HTR-8/SVneo (cell line): ENCODE data around the gene PLCB2.
A peak's percentile ranks its signal among the peaks of the same experiment; 100 is the strongest.

Experiments
- DNase-seq: peaks from one replicate; pipeline ENCODE4 v3.0.0; 2011; ENCODE audit warnings: low spot score, mixed read lengths; ENCODE audit not compliant: insufficient read length
- FAIRE-seq: peaks from 2 replicates; lab custom pipeline; 2011; peaks lifted over from hg19 to GRCh38; lab: Jason Lieb, UNC

Gene PLCB2

GRCh38 chr15:40276927-40277326 is 30.8 kb downstream of the PLCB2 start:
- FAIRE-seq (no peak), DNase-seq (no peak)

- no peak for FAIRE-seq
- no peak for DNase-seq
These were observed 31.8 kb downstream of the PLCB2 start for GRCh38 chr15:40275954-40276353.

GRCh38 chr15:40275523-40275922 is 32.2 kb downstream of the PLCB2 start:
- DNase-seq (no peak), FAIRE-seq (no peak)

- peak; percentile 64 for DNase-seq
- peak; percentile 28 for FAIRE-seq
These were observed 33.1 kb downstream of the PLCB2 start for GRCh38 chr15:40274350-40275274.

GRCh38 chr15:40273428-40273827 is 34.3 kb downstream of the PLCB2 start:
- FAIRE-seq (no peak), DNase-seq (no peak)

- DNase-seq: no peak
These were observed 35.2 kb downstream of the PLCB2 start for GRCh38 chr15:40272485-40273056.

DNA sequence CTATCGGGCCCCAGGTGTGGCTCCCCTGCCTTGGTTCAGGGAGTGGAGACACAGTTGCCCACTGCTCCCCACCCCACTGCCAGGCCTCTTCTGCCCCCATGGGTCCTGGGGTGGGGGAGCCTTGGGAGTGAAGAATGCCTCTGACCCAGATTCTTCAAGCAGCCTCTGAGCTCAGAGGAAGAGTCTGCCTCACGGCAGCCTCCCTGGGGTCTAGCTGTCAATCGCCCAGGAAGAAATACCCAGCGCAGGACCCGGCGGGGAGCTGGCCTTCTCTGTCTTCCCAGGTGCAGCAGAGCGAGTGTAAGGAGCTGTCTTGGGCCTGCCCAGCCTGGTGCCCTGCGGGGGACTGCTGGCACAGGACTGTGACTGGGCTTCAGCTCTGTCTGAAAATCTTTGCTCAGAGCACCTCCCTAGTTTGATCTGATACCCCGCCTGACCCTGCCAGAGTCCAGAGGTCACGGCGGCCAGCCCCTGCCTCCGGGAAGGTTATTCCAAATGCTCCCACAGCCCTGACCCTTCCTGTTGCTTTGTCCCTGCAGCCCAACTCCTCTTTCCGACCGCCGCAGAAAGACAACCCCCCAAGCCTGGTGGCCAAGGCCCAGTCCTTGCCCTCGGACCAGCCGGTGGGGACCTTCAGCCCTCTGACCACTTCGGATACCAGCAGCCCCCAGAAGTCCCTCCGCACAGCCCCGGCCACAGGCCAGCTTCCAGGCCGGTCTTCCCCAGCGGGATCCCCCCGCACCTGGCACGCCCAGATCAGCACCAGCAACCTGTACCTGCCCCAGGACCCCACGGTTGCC is 35.9 kb downstream of the PLCB2 start:
- DNase-seq (no peak), FAIRE-seq (no peak)

More at GRCh38 chr15:40272485-40273056, 35.2 kb downstream of the PLCB2 start:
- FAIRE-seq: no peak

DNA sequence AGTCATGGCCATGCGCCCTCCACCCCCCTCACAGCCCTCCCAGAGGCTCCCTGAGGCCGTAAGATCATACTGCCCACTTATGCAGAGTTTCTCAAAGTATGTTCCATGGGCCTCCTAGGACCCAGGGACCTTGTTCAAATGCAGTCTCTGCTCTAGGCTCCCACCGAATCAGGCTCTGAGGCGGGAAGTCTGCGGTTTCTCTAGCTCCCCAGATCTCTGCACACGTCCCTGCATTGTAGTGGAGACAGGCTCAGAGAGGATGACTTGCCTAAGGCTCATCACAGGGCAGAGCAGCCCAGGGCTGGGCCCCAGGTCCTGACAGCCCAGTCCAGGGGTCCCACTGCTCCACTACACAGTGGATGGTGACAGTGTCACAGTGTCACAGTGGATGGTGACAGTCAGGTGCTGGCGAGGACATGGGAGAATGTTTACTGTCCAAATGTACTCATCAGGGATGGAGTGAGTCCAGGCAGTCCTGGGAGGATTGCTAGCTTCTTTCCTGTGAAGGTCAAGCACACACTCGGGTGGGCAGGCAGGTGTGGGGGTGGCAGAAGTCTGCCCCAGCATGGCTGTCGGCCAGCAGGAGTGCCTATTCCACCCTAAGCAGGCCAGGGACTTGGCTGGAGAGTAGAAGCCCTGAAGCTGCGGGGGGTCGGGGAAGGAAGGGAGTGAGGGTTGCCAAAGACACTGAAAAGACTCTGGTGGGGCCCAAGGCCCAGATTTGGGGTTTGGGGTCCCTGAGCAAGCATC is 37.3 kb downstream of the PLCB2 start:
- no peak for DNase-seq
- FAIRE-seq: no peak

DNA sequence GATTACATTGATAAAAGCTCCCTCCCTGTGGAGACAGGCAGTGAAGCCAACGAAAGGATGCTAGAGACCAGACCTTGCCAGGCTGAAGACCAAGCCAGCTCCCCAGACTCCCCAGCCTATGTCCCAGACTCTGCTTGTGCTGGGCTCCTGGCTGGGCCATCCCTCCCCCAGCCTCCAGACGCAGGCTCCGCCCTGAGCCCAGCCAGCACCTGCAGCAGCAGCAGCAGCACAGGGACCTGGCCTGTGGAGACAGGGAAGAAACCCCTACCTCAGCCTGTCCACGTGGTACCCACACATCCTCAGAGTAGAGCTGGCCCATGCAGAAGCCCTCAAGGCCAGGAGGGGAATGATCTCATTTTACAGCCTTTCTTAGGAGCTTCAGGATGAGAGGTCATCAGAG is 38.1 kb downstream of the PLCB2 start:
- no peak for FAIRE-seq
- DNase-seq: no peak

DNA sequence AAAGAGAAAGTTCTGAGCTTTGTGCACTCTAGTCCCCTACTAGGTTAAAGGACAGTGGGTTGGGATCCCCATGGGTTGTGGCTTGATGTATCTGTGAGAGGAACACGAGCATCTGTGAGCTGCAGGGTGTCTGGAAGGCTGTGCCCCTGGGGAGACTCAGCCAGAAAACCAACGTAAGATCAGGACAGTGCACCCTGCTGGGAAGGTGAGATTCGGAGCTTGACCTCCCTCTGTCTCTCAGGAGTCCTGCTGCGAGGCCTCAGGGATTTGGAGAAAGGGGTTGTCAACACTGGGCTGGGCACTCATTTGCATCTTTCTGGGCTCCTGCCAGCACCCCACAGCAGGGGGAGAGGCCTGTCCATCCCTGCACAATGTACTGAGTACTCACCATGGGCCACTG is 40.1 kb downstream of the PLCB2 start:
- DNase-seq: no peak
- FAIRE-seq: no peak

DNA sequence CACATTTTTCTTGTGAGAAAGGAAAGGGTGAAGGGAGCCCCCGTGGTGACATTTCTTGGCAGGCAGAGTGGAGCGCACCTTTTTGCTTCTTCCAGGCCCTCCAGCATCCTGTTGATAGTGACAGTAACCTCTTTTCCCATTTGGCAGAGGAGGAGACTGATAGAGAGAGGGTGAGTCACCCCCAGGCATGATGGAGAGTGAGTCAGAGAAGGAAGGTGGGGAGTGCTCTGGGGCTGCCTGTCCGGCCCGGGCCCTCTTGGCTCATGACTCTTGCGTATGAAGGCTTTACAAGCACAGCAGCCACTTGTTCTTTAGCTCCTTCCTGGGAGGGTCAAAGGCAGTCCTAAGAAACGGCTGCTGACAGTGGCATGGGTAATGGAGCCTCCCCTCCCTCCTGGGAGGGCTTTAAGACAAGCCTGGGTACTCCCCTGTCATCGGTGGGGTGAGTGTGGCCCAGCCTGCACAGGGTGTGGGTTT is 40.9 kb downstream of the PLCB2 start:
- peak; percentile 13 for FAIRE-seq

DNA sequence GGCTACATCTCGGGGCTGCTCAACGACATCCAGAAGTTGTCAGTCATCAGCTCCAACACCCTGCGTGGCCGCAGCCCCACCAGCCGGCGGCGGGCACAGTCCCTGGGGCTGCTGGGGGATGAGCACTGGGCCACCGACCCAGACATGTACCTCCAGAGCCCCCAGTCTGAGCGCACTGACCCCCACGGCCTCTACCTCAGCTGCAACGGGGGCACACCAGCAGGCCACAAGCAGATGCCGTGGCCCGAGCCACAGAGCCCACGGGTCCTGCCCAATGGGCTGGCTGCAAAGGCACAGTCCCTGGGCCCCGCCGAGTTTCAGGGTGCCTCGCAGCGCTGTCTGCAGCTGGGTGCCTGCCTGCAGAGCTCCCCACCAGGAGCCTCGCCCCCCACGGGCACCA is 41.9 kb downstream of the PLCB2 start:
- FAIRE-seq: no peak
- no peak for DNase-seq

More for the DNA sequence above, 40.9 kb downstream of the PLCB2 start:
- DNase-seq: peak; percentile 53

DNA sequence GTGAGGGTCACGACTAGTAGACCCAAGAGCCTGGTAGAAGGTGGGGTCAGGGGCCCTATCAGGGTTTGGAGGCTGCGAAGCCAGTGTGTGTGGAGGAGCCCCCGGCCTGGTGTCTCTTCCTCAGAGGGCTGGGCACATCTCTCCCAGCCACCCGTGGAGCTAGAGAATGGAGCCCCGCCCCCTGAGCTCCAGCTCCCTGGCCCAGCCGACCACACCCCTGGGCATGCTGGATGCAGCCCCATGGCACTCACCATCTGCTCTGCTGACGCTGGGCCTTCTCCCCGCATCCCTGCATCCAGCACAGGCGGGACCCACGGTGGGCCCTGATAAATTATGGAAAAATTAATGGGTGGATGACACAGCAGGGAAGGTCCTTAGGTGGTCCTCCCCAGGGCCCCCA is 42.4 kb downstream of the PLCB2 start:
- FAIRE-seq: no peak
- no peak for DNase-seq

- DNase-seq (no peak), FAIRE-seq (no peak)
These were observed 43.2 kb downstream of the PLCB2 start for GRCh38 chr15:40264321-40265153.

DNA sequence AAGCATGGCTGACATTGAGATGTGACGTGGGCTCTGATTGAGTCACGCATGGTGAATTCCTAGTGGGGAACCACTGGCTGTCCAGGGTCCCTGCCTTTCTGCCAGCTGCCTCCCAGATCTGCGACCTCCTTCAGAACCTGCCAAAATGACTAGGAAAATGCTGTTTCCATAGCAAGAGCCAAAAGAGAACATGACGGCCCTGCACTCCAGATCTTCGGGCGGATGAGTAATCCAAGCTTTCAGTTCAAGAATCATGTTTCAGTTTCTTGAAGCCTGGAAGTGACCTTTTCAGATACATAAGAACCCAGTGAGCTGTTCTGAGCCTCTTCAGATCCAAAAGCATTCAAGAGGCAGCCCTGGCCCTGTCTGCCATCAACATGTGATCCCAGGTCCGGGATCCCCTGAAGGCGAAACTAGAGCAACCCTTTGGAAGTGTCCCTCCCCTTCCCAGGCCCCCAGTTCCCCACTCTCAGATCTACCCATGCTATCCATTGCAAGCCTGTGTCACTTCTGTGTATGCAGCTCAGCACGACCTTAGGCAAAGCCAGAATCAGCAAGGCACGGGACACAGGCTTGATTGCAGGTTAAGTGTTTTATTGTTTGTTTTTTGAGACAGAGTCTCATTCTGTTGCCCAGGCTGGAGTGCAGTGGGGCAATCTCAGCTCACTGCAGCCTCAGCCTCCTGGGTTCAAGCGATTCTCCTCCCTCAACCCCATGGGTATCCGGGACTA is 44.5 kb downstream of the PLCB2 start:
- DNase-seq: no peak
- no peak for FAIRE-seq

GRCh38 chr15:40259021-40259420 is 48.7 kb downstream of the PLCB2 start:
- DNase-seq (no peak), FAIRE-seq (no peak)

GRCh38 chr15:40258544-40258943 is 49.2 kb downstream of the PLCB2 start:
- FAIRE-seq: no peak
- no peak for DNase-seq

DNA sequence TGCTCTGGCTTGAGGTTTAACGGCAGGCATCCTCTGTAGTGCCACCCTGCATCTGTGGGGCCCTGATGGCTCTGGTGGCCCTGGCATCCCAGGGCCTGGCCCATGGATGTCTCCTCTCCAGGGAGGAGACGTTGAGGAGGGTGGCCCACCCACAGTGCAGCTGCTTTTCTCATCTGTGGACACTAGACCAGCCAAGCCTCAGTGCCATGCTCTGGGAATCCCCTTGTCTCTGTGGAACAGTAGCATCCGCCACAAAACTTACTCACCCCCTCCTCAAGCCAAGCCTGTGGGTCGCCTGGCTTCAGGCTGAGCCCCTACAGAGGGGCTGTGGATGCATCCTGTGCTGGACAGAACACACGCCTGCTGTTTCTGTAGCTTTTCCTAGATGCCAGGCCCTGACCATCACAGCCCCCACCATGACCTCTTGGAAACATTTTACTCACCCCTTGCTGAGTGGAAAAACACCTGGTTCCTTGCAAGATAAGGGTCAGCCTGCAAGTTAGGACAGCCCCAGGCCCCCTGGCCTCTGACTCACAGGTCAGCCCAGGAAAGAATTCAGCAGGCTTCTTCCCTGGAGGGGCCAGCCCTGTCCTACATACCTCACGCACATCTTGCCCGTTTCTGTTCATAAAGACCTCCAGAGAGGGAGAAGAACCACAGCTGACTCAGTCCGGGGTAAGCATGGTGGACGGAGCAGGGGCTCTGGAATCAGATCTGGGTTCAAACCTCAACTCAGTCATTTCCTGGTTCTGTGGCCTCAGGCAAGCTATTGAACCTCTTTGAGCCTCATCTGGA is 49.9 kb downstream of the PLCB2 start:
- FAIRE-seq (no peak), DNase-seq (no peak)
